ENCODE data around the gene HSPA1L.
A peak's percentile ranks its signal among the peaks of the same experiment; 100 is the strongest.

GRCh38 chr6:31797588-31797987, 17.5 kb downstream of the HSPA1L start:
- TF ChIP-seq POLR2AphosphoS5 (IDR thresholded peaks at IDR 0.05; ENCODE audit: low read depth, low read length) (peak; percentile 18; the same call in 1 of the 2 replicates), TAF1 (IDR thresholded peaks at IDR 0.05; ENCODE audit: borderline replicate concordance, insufficient read depth, low read length) (no peak), SIN3A (IDR thresholded peaks at IDR 0.05; ENCODE audit: borderline replicate concordance, insufficient read depth, low read length) (no peak), REST (IDR thresholded peaks at IDR 0.05; ENCODE audit: insufficient read depth in 1 of 2, low read depth in 2 of 2, low read length in 2 of 2) (no peak), FOXP2 (optimal IDR thresholded peaks at IDR 0.05; ENCODE audit: borderline replicate concordance, extremely low read depth, extremely low read length, insufficient read depth) (no peak)
